ENCODE results near the gene PROCA1.

Gene PROCA1

DNA sequence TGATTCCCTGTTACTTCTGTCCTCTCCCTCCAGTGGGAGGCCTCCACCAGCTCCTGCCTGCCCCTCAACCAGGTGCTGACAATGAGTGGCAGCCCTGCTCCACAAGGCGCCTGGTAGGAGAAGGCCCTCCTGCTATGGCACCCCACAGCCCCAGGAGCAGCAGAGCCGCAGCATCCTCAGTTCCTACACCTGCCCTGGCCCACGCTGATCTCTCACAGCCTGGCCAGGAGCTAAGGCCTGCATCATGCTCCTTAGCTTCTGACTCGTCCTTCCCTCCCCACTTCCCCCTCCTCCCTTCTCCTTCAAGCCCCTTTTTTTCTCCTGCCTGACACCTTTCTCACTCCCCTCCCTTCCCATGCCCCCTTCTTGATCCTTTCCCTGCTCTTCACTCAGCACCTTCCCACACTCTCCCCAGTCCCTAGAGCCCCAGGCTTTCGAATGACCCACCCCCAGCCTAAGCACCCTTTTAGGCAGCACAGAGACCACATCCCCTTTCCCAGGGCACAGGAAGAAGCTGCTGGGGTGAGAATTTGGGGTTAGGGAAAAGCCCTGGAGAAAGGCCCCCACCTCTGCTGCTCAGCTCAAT is 6.5 kb downstream of the PROCA1 start:
- Histone ChIP-seq H3F3A (ENCODE audit: low read depth) (no peaks in the 10 kb centered on the region), H2AFZ (ENCODE audit: low read length) (no peak overlapping the region), H4K20me1 (ENCODE audit: insufficient read depth, low read length, poor library complexity, severe bottlenecking) (no peaks in the 10 kb centered on the region), H3K9ac (ENCODE audit: low read depth, low read length, poor library complexity, severe bottlenecking) (no peak overlapping the region), H3K4me2 (ENCODE audit: low read depth, low read length, poor library complexity, severe bottlenecking) (no peak overlapping the region), H3K79me2 (ENCODE audit: insufficient read depth, low read length) (peaks cover 13% of the 10 kb centered on the region; the same call in 1 of the 2 replicates), H3K4me3 (ENCODE audit: low read length, poor library complexity, severe bottlenecking) (no peak overlapping the region), H3K36me3 (ENCODE audit: insufficient read depth, low read length) (peaks cover 38% of the 10 kb centered on the region; the same call in 1 of the 2 replicates), H3K4me1 (ENCODE audit: insufficient read depth, low read length, poor library complexity, severe bottlenecking) (no peaks in the 10 kb centered on the region), H3K9me3 (ENCODE audit: insufficient read depth, low read depth, low read length) (no peaks in the 10 kb centered on the region), H3K27me3 (ENCODE audit: insufficient read depth, low read length, poor library complexity, severe bottlenecking) (no peaks in the 10 kb centered on the region), H3K9me2 (replicated peaks; ENCODE audit: low read depth, low read length) (no peaks in the 10 kb centered on the region)
- TF ChIP-seq, protein P1, sequence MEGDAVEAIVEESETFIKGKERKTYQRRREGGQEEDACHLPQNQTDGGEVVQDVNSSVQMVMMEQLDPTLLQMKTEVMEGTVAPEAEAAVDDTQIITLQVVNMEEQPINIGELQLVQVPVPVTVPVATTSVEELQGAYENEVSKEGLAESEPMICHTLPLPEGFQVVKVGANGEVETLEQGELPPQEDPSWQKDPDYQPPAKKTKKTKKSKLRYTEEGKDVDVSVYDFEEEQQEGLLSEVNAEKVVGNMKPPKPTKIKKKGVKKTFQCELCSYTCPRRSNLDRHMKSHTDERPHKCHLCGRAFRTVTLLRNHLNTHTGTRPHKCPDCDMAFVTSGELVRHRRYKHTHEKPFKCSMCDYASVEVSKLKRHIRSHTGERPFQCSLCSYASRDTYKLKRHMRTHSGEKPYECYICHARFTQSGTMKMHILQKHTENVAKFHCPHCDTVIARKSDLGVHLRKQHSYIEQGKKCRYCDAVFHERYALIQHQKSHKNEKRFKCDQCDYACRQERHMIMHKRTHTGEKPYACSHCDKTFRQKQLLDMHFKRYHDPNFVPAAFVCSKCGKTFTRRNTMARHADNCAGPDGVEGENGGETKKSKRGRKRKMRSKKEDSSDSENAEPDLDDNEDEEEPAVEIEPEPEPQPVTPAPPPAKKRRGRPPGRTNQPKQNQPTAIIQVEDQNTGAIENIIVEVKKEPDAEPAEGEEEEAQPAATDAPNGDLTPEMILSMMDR (conservative IDR thresholded peaks at IDR 0.05; ENCODE audit: low read length): no peak
- TF ChIP-seq EZH2phosphoT487 (IDR thresholded peaks at IDR 0.05; ENCODE audit: borderline replicate concordance): no peak

DNA sequence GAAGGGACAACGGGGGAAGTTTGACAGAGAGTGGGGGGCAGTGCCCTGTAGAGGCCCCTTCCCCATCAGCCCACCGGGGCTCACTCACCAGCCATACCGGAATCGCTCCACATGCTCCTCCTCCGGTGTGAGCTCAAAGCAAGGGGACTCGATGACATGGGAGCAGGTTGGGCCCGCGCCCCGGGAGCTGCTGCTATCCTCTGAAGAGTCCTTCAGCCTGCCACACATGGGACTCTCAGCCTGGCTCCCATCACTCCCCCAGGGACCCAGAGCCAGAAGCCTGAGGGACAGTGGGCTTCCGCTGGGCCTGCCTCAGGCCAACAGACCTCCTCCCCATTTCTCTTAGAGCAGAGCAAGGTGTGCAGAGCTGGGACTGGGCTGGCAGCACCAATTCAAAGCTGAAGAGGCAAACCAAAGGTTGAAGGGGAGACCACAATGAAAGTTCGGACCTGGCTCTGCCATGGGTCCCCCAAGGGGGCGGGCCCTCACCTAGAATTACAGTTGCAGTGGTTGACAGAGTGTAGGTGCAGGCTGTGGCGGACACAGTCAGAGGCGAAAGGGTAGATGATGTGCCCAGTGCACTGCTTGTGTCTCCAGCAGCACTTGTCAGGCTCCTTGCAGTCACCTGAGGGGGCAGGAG is 7.3 kb downstream of the PROCA1 start:
- no peak overlapping the region for H3K9ac ChIP-seq (ENCODE audit: low read depth, low read length, poor library complexity, severe bottlenecking)
- no peaks in the 10 kb centered on the region for H3K4me1 ChIP-seq (ENCODE audit: insufficient read depth, low read length, poor library complexity, severe bottlenecking)
- H3K36me3 ChIP-seq (ENCODE audit: insufficient read depth, low read length): peaks cover 46% of the 10 kb centered on the region; the same call in 1 of the 2 replicates
- no peak overlapping the region for H3K4me2 ChIP-seq (ENCODE audit: low read depth, low read length, poor library complexity, severe bottlenecking)
- H3K9me2 ChIP-seq (replicated peaks; ENCODE audit: low read depth, low read length): no peaks in the 10 kb centered on the region
- no peaks in the 10 kb centered on the region for H3K27me3 ChIP-seq (ENCODE audit: insufficient read depth, low read length, poor library complexity, severe bottlenecking)
- TF ChIP-seq, protein P1 (conservative IDR thresholded peaks at IDR 0.05; ENCODE audit: low read length): no peak
- no peak for TF ChIP-seq EZH2phosphoT487 (IDR thresholded peaks at IDR 0.05; ENCODE audit: borderline replicate concordance)
- H4K20me1 ChIP-seq (ENCODE audit: insufficient read depth, low read length, poor library complexity, severe bottlenecking): no peaks in the 10 kb centered on the region
- H3F3A ChIP-seq (ENCODE audit: low read depth): no peaks in the 10 kb centered on the region
- H3K9me3 ChIP-seq (ENCODE audit: insufficient read depth, low read depth, low read length): no peaks in the 10 kb centered on the region
- H2AFZ ChIP-seq (ENCODE audit: low read length): no peak overlapping the region
- no peak overlapping the region for H3K4me3 ChIP-seq (ENCODE audit: low read length, poor library complexity, severe bottlenecking)
- H3K79me2 ChIP-seq (ENCODE audit: insufficient read depth, low read length): peaks cover 4% of the 10 kb centered on the region; the same call in 1 of the 2 replicates

DNA sequence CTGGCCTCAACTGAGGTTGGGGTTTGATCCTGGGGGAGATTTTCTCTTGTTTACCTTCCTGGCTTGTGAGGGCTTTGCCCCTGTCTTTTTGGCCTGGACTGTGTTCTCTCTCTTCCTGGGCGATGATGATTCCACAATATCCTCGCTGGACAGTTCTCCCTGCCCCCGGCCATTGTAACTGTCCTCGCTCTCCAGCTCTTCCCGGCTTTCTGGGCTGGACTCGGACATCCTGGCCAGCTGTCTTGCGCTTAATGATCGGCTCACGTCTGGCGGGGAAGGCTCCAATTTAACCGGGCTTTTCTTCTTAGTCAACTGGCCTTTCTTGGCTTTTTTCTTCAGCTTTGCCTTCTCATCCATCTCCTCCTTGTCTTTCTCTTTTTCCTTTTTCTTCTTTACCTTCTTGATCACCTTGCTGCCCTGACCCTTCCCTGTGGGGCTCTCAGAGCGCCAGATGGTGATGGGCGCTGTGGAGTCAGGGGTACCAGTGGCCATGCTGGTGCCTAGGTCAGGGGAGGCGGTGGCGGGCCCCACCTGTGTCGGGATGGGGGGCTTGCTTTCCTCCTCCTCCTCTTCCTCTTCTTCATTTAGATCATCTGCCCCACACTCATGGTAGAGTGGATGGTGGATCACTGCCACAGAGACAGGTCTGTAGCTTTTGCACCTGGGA is 8.0 kb downstream of the PROCA1 start:
- H3K4me2 ChIP-seq (ENCODE audit: low read depth, low read length, poor library complexity, severe bottlenecking): no peak overlapping the region
- no peaks in the 10 kb centered on the region for H3K9me2 ChIP-seq (replicated peaks; ENCODE audit: low read depth, low read length)
- no peaks in the 10 kb centered on the region for H3K79me2 ChIP-seq (ENCODE audit: insufficient read depth, low read length)
- TF ChIP-seq, protein P1 (conservative IDR thresholded peaks at IDR 0.05; ENCODE audit: low read length): no peak
- TF ChIP-seq EZH2phosphoT487 (IDR thresholded peaks at IDR 0.05; ENCODE audit: borderline replicate concordance): no peak
- H3K27me3 ChIP-seq (ENCODE audit: insufficient read depth, low read length, poor library complexity, severe bottlenecking): no peaks in the 10 kb centered on the region
- H3K36me3 ChIP-seq (ENCODE audit: insufficient read depth, low read length): peaks cover 53% of the 10 kb centered on the region; the same call in 1 of the 2 replicates
- no peaks in the 10 kb centered on the region for H4K20me1 ChIP-seq (ENCODE audit: insufficient read depth, low read length, poor library complexity, severe bottlenecking)
- H3K4me1 ChIP-seq (ENCODE audit: insufficient read depth, low read length, poor library complexity, severe bottlenecking): no peaks in the 10 kb centered on the region
- H3K9me3 ChIP-seq (ENCODE audit: insufficient read depth, low read depth, low read length): no peaks in the 10 kb centered on the region
- no peak overlapping the region for H2AFZ ChIP-seq (ENCODE audit: low read length)
- no peak overlapping the region for H3K4me3 ChIP-seq (ENCODE audit: low read length, poor library complexity, severe bottlenecking)
- no peaks in the 10 kb centered on the region for H3F3A ChIP-seq (ENCODE audit: low read depth)
- no peak overlapping the region for H3K9ac ChIP-seq (ENCODE audit: low read depth, low read length, poor library complexity, severe bottlenecking)

Data from Loucy (cell line).